WTC11 (cell line): ENCODE measurements around the gene P2RY11. TPM values are rescaled to one million over a fixed set of nuclear protein-coding genes. Genes with fewer than 3 reads are reported as not detected.

Source experiments
- ATAC-seq: fragments of 200-7000 bp; cut with Tn5 transposase; 2 replicates; pipeline ENCODE4 v1.10.0; 2021; ENCODE audit warnings: mild to moderate bottlenecking, moderate library complexity
- CTCF ChIA-PET: fragments of 300-600 bp; sonication (Branson Sonifier 250); formaldehyde crosslinking; loops from one replicate; lab custom pipeline; 2021; ENCODE audit warnings: antibody characterized with exemption; lab: Charles Lee
- POLR2A ChIA-PET: fragments of 350-600 bp; sonication (Branson Sonifier 250); formaldehyde crosslinking; loops from one replicate; lab custom pipeline; 2021; ENCODE audit warnings: antibody characterized with exemption; lab: Charles Lee
- DNase-seq: peaks from one replicate; pipeline ENCODE4 v3.0.0; 2021; ENCODE audit warnings: low spot score
- H3K27ac Mint-ChIP-seq: 2 replicates; pipeline ENCODE4 v1.8.0; 2021; ENCODE audit warnings: mixed read lengths
- H3K27me3 Mint-ChIP-seq: 2 replicates; pipeline ENCODE4 v1.8.0; 2021; ENCODE audit warnings: low read depth, mild to moderate bottlenecking, moderate library complexity, mixed read lengths
- H3K36me3 Mint-ChIP-seq: 2 replicates; pipeline ENCODE4 v1.8.0; 2021; ENCODE audit warnings: mixed read lengths
- H3K4me1 Mint-ChIP-seq: 2 replicates; pipeline ENCODE4 v1.8.0; 2022; ENCODE audit warnings: mixed read lengths
- H3K4me3 Mint-ChIP-seq: 2 replicates; pipeline ENCODE4 v1.8.0; 2021; ENCODE audit warnings: mild to moderate bottlenecking, moderate library complexity, mixed read lengths
- H3K9me3 Mint-ChIP-seq: 2 replicates; pipeline ENCODE4 v1.8.0; 2021; ENCODE audit warnings: mixed read lengths
- FOXP1 ChIP-seq: sonication (generic); formaldehyde crosslinking; IDR thresholded peaks from 2 replicates; pipeline ENCODE4 v1.8.0; 2022; ENCODE audit warnings: missing genetic modification reagents, mild to moderate bottlenecking, moderate library complexity, borderline replicate concordance
- GABPB1 ChIP-seq: sonication (generic); formaldehyde crosslinking; IDR thresholded peaks from 2 replicates; pipeline ENCODE4 v1.8.1; 2023; ENCODE audit warnings: mild to moderate bottlenecking, missing genetic modification reagents
- GTF2I ChIP-seq: fragments of 250-450 bp; sonication (Bioruptor Pico); conservative IDR thresholded peaks from 2 replicates; pipeline ENCODE4 v1.4.0; 2021; ENCODE audit warnings: mild to moderate bottlenecking
- MYBL2 ChIP-seq: sonication (generic); formaldehyde crosslinking; IDR thresholded peaks from 2 replicates; pipeline ENCODE4 v1.8.1; 2023; ENCODE audit warnings: mild to moderate bottlenecking, moderate library complexity, missing genetic modification reagents
- NR2C2 ChIP-seq: sonication (generic); formaldehyde crosslinking; IDR thresholded peaks from 2 replicates; pipeline ENCODE4 v1.8.0; 2022; ENCODE audit warnings: mild to moderate bottlenecking, missing genetic modification reagents
- TCF7 ChIP-seq: sonication (generic); formaldehyde crosslinking; IDR thresholded peaks from 2 replicates; pipeline ENCODE4 v1.8.0; 2022; ENCODE audit warnings: mild to moderate bottlenecking, low read depth, missing genetic modification reagents, moderate library complexity
- TEAD1 ChIP-seq: sonication (generic); formaldehyde crosslinking; IDR thresholded peaks from 2 replicates; pipeline ENCODE4 v1.8.0; 2022; ENCODE audit warnings: mild to moderate bottlenecking, missing genetic modification reagents
- ZNF263 ChIP-seq: sonication (generic); formaldehyde crosslinking; IDR thresholded peaks from 2 replicates; pipeline ENCODE4 v1.8.1; 2022; ENCODE audit warnings: low read depth, mild to moderate bottlenecking, moderate library complexity, missing genetic modification reagents
- ZNF317 ChIP-seq: sonication (generic); formaldehyde crosslinking; IDR thresholded peaks from 2 replicates; pipeline ENCODE4 v1.8.1; 2023; ENCODE audit warnings: low read depth, mild to moderate bottlenecking, moderate library complexity, missing genetic modification reagents, borderline replicate concordance
- total RNA-seq: library from RNA; stranded (reverse); gene quantifications from 3 replicates; pipeline ENCODE4 v1.2.3, GENCODE V29; 2021
- TF ChIP-seq, protein P1 (sequence below): sonication (generic); formaldehyde crosslinking; conservative IDR thresholded peaks from 2 replicates; pipeline ENCODE4 v1.8.1; 2022; ENCODE audit warnings: mild to moderate bottlenecking, missing genetic modification reagents
- TF ChIP-seq, protein P2 (sequence below): sonication (generic); formaldehyde crosslinking; IDR thresholded peaks from 2 replicates; pipeline ENCODE4 v1.8.1; 2022; ENCODE audit warnings: low read depth, mild to moderate bottlenecking, moderate library complexity, missing genetic modification reagents, borderline replicate concordance
- TF ChIP-seq, protein P3 (sequence below): sonication (generic); formaldehyde crosslinking; IDR thresholded peaks from 2 replicates; pipeline ENCODE4 v1.8.1; 2022; ENCODE audit warnings: low read depth, missing genetic modification reagents, borderline replicate concordance
- TF ChIP-seq, protein P4 (sequence below): sonication (generic); formaldehyde crosslinking; conservative IDR thresholded peaks from 2 replicates; pipeline ENCODE4 v1.8.1; 2023; ENCODE audit warnings: mild to moderate bottlenecking, low read depth, missing genetic modification reagents, moderate library complexity
- TF ChIP-seq, protein P5 (sequence below): fragments of 250-450 bp; sonication (Bioruptor Pico); IDR thresholded peaks from 2 replicates; pipeline ENCODE4 v1.9.0; 2021; ENCODE audit warnings: mild to moderate bottlenecking, borderline replicate concordance
- TF ChIP-seq, protein P6 (sequence below): sonication (generic); formaldehyde crosslinking; IDR thresholded peaks from 2 replicates; pipeline ENCODE4 v1.8.0; 2022; ENCODE audit warnings: mild to moderate bottlenecking, missing genetic modification reagents

P2RY11 gene
- total RNA-seq, 1 experiment from 2014 or later: 21.0 TPM

DNA sequence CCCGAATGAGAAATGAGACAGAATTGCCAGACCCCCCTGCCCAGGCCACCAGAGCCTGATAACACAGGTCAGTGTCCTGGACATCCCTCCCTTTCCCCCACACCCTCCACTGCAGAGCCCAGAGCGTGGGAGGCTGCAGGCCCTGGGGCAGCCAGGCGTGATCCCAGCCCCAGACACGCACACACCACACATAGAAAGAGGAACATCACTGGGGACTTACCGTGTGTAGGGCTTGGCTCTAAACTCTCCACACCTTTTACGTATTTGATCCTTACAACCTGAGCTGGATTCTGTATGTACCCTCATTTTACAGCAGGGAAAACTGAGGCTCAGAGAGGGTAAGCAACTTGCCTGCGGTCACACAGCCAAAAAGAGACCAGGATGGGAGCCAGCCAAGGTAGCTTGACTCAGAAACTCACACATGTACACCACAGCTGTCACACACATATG is 8.7 kb upstream of the P2RY11 start:
- no peak overlapping the region for H3K27ac Mint-ChIP-seq
- H3K9me3 Mint-ChIP-seq: no peaks in the 10 kb centered on the region
- ATAC-seq (no peak), DNase-seq (no peak)
- peaks cover 13% of the 10 kb centered on the region for H3K4me1 Mint-ChIP-seq
- H3K4me3 Mint-ChIP-seq: no peak overlapping the region
- TF ChIP-seq, protein P1, sequence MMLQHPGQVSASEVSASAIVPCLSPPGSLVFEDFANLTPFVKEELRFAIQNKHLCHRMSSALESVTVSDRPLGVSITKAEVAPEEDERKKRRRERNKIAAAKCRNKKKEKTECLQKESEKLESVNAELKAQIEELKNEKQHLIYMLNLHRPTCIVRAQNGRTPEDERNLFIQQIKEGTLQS (CRISPR knock-in tag): no peak
- TF ChIP-seq, protein P2, sequence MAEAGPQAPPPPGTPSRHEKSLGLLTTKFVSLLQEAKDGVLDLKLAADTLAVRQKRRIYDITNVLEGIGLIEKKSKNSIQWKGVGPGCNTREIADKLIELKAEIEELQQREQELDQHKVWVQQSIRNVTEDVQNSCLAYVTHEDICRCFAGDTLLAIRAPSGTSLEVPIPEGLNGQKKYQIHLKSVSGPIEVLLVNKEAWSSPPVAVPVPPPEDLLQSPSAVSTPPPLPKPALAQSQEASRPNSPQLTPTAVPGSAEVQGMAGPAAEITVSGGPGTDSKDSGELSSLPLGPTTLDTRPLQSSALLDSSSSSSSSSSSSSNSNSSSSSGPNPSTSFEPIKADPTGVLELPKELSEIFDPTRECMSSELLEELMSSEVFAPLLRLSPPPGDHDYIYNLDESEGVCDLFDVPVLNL (CRISPR knock-in tag): no peak
- ChIA-PET CTCF (interaction anchor here (0.6 to 1.9 kb wide), 2 partner anchors 10 to 102 kb away, joined by 6 to 7 read pairs; no protein-coding TSS in a partner anchor), POLR2A (interaction anchor here (0.5 kb wide), 1 partner anchor 1039 kb away, joined by 4 read pairs; no protein-coding TSS in a partner anchor)
- peaks cover 22% of the 10 kb centered on the region for H3K27me3 Mint-ChIP-seq
- peaks cover 12% of the 10 kb centered on the region for H3K36me3 Mint-ChIP-seq

DNA sequence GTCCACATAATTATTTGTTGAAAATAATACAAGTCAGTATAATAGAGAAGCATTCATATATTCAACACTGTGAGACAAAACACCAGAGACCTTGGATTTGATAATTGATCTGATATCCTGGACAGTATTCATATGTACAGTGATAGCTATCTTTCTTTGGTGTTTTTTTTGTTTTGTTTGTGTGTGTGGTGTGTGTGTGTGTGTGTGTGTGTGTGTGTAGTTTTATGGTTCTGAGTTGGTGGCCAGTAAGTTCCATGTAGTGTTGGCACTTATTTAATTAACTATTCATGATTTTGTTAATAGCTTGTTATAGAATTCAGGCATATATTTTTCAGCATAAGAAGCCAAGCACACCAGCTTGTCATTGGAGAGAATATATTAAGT is 7.4 kb upstream of the P2RY11 start:
- H3K27ac Mint-ChIP-seq: no peak overlapping the region
- ChIA-PET POLR2A (no interaction called here), CTCF (interaction anchor here (0.6 to 1.4 kb wide), 3 partner anchors 76 to 173 kb away, joined by 3 read pairs; no protein-coding TSS in a partner anchor)
- H3K9me3 Mint-ChIP-seq: no peaks in the 10 kb centered on the region
- no peak for DNase-seq
- peaks cover 9% of the 10 kb centered on the region for H3K27me3 Mint-ChIP-seq
- no peak overlapping the region for H3K4me3 Mint-ChIP-seq
- no peak for TF ChIP-seq TEAD1
- TF ChIP-seq NR2C2: no peak
- peaks cover 22% of the 10 kb centered on the region for H3K36me3 Mint-ChIP-seq
- H3K4me1 Mint-ChIP-seq: peaks cover 10% of the 10 kb centered on the region
- ATAC-seq: no peak

DNA sequence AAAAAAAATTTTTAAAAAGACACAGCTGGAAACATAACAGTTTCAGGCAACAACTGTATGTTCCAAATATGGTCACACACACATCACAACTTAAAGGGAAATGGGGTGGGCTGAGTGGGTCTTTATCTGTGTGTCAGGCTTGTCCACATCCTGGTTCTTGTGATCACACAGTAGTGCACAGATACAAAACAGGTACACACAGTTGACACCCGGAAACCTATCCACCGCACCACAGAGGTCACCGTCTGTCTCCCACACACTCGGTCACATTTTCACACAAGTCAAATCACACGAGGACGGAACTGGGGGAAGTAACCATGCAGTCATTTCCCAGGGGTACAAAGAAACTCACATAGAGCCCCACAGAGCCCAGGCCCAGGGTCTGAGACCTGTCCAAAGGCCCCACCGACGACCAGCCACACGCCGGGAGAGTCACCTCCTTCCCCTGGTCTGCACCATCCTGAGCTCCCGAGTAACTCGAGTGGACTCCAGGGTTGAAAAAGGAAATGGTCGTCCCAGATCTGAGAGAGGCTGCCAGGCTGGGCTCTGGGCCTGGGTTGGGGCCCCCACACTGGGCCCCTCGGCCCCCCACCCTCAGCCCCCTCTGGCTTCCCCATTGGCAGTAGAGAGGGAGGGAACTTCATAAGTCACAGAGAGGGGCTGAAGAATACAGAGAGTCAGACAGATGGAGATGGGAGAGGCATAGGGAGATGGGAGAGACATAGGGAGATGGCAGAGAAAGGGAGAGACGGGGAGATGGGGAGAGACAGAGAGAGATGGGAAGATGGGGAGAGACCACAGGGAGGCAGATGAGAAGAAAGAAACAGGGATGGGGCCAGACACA is 6.6 kb upstream of the P2RY11 start:
- DNase-seq: no peak
- H3K36me3 Mint-ChIP-seq: peaks cover 29% of the 10 kb centered on the region
- no peaks in the 10 kb centered on the region for H3K9me3 Mint-ChIP-seq
- no peak overlapping the region for H3K27ac Mint-ChIP-seq
- ChIA-PET CTCF (interaction anchor here (0.6 to 1.4 kb wide), 2 partner anchors 77 to 118 kb away, joined by 3 read pairs; no protein-coding TSS in a partner anchor), POLR2A (no interaction called here)
- peaks cover 10% of the 10 kb centered on the region for H3K4me1 Mint-ChIP-seq
- H3K4me3 Mint-ChIP-seq: no peak overlapping the region
- peaks cover 4% of the 10 kb centered on the region; the same call in 1 of the 2 replicates for H3K27me3 Mint-ChIP-seq
- no peak for ATAC-seq
- TF ChIP-seq, protein P3, sequence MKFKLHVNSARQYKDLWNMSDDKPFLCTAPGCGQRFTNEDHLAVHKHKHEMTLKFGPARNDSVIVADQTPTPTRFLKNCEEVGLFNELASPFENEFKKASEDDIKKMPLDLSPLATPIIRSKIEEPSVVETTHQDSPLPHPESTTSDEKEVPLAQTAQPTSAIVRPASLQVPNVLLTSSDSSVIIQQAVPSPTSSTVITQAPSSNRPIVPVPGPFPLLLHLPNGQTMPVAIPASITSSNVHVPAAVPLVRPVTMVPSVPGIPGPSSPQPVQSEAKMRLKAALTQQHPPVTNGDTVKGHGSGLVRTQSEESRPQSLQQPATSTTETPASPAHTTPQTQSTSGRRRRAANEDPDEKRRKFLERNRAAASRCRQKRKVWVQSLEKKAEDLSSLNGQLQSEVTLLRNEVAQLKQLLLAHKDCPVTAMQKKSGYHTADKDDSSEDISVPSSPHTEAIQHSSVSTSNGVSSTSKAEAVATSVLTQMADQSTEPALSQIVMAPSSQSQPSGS (CRISPR knock-in tag): no peak
- TF ChIP-seq, protein P4, sequence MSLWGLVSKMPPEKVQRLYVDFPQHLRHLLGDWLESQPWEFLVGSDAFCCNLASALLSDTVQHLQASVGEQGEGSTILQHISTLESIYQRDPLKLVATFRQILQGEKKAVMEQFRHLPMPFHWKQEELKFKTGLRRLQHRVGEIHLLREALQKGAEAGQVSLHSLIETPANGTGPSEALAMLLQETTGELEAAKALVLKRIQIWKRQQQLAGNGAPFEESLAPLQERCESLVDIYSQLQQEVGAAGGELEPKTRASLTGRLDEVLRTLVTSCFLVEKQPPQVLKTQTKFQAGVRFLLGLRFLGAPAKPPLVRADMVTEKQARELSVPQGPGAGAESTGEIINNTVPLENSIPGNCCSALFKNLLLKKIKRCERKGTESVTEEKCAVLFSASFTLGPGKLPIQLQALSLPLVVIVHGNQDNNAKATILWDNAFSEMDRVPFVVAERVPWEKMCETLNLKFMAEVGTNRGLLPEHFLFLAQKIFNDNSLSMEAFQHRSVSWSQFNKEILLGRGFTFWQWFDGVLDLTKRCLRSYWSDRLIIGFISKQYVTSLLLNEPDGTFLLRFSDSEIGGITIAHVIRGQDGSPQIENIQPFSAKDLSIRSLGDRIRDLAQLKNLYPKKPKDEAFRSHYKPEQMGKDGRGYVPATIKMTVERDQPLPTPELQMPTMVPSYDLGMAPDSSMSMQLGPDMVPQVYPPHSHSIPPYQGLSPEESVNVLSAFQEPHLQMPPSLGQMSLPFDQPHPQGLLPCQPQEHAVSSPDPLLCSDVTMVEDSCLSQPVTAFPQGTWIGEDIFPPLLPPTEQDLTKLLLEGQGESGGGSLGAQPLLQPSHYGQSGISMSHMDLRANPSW (CRISPR knock-in tag): no peak
- TF ChIP-seq ZNF317 (CRISPR knock-in tag): no peak
- TF ChIP-seq FOXP1 (CRISPR knock-in tag): no peak
- no peak for TF ChIP-seq GTF2I (CRISPR knock-in tag)
- no peak for TF ChIP-seq ZNF263 (CRISPR knock-in tag)
- TF ChIP-seq, protein P5, sequence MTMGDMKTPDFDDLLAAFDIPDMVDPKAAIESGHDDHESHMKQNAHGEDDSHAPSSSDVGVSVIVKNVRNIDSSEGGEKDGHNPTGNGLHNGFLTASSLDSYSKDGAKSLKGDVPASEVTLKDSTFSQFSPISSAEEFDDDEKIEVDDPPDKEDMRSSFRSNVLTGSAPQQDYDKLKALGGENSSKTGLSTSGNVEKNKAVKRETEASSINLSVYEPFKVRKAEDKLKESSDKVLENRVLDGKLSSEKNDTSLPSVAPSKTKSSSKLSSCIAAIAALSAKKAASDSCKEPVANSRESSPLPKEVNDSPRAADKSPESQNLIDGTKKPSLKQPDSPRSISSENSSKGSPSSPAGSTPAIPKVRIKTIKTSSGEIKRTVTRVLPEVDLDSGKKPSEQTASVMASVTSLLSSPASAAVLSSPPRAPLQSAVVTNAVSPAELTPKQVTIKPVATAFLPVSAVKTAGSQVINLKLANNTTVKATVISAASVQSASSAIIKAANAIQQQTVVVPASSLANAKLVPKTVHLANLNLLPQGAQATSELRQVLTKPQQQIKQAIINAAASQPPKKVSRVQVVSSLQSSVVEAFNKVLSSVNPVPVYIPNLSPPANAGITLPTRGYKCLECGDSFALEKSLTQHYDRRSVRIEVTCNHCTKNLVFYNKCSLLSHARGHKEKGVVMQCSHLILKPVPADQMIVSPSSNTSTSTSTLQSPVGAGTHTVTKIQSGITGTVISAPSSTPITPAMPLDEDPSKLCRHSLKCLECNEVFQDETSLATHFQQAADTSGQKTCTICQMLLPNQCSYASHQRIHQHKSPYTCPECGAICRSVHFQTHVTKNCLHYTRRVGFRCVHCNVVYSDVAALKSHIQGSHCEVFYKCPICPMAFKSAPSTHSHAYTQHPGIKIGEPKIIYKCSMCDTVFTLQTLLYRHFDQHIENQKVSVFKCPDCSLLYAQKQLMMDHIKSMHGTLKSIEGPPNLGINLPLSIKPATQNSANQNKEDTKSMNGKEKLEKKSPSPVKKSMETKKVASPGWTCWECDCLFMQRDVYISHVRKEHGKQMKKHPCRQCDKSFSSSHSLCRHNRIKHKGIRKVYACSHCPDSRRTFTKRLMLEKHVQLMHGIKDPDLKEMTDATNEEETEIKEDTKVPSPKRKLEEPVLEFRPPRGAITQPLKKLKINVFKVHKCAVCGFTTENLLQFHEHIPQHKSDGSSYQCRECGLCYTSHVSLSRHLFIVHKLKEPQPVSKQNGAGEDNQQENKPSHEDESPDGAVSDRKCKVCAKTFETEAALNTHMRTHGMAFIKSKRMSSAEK (CRISPR knock-in tag): no peak
- TF ChIP-seq TCF7 (CRISPR knock-in tag): no peak
- no peak for TF ChIP-seq GABPB1 (CRISPR knock-in tag)
- TF ChIP-seq, protein P6, sequence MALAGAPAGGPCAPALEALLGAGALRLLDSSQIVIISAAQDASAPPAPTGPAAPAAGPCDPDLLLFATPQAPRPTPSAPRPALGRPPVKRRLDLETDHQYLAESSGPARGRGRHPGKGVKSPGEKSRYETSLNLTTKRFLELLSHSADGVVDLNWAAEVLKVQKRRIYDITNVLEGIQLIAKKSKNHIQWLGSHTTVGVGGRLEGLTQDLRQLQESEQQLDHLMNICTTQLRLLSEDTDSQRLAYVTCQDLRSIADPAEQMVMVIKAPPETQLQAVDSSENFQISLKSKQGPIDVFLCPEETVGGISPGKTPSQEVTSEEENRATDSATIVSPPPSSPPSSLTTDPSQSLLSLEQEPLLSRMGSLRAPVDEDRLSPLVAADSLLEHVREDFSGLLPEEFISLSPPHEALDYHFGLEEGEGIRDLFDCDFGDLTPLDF: no peak
- TF ChIP-seq MYBL2 (CRISPR knock-in tag): no peak
